Measurements from ENCODE around the gene PKIG.

The PKIG gene

DNA sequence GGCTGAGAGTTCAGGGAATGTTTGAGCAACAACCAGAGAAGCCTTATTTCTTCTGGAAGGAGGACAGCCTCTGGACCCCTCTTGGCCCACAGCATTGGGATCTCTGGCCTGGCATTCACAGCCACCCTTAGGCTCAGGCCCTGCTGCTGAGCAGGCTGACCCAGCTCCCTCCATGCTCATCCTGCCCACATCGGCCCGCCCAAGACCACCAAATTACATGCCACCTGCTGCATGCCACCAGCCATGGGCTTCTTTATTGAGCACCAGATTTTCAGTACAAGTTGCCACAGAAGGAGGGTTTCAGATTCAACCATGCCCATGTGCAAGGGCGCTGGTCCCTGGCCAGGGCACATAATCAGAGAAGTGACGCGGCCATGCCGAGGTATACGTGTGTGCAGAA, 36.9 kb downstream of the PKIG start:
- no peak for DNase-seq (ENCODE audit: low read depth in 2 of 2)

- DNase-seq (ENCODE audit: low read depth in 2 of 2): no peak
Measured at GRCh38 chr20:44620030-44620429, 37.7 kb downstream of the PKIG start.

- DNase-seq (ENCODE audit: low read depth in 2 of 2): no peak
Measured at GRCh38 chr20:44621325-44621724, 38.9 kb downstream of the PKIG start.

GRCh38 chr20:44621939-44622338, 39.6 kb downstream of the PKIG start:
- DNase-seq (ENCODE audit: low read depth in 2 of 2): no peak

- no peak for DNase-seq (ENCODE audit: low read depth in 2 of 2)
Measured at GRCh38 chr20:44622501-44623270, 40.3 kb downstream of the PKIG start.

DNA sequence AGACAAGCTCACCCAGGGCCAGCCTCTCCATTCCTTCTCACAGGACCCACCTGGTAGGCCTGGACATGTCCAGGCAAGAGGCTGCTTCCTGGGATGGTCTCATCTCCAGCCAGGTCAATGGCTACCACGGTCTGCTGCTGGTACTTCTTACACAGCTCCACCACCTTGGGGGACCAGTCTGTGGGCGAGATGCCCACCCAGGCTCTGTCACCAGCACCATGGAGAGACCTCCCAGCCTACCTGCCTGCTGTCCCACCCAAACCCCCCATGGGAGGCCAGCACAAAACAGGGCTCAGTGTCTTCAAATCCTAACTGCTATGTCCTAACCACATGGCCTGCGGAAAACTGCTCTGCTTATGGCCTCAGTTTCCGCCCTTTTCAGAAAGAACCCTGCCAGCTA, 41.8 kb downstream of the PKIG start:
- no peak for DNase-seq (ENCODE audit: low read depth in 2 of 2)

DNA sequence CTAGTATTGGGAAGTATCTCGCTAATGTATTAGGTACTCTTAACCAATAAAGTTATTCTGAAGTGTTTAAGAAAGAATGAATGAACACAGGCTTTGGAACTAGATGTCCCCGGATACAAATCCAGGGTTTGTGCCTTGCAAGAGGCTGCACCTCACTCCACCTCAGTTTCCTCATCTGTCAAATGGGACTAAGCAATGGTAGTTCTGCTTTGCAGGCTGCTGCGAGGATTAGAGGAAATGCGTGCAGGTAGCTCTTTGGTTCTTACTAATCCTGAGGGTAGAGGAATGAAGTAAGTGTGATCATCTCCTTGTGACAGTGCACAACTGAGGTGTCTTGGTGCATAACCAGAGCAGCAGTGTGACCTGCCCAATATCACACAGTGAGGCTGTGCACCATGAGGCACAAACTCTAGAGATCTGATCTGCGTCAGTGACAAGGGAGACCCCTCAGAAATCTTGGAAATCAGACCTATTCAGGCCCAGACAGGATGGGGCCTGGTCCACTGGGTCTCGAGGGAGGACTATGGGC, 42.4 kb downstream of the PKIG start:
- no peak for DNase-seq (ENCODE audit: low read depth in 2 of 2)

GRCh38 chr20:44625361-44625760, 43.0 kb downstream of the PKIG start:
- no peak for DNase-seq (ENCODE audit: low read depth in 2 of 2)

DNA sequence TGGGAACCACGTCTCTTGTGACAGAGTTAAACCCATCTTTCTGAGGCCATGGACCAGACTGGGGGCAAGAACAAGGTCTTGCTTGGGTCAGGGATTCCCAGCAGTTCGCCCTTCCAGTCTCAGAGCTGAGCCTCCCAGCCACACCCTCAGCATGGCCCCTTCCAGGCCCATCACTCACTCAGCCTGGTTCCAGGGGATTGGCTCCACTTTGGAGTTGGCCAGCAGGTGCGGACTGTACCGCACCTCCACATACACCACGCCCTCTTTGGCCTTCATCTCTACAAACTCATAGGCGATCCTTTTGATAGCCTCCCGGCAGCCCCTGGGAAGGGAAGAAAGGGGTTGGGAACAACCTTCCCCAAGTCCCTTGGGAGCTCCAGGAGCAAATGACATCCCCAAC, 43.9 kb downstream of the PKIG start:
- no peak for DNase-seq (ENCODE audit: low read depth in 2 of 2)

DNA sequence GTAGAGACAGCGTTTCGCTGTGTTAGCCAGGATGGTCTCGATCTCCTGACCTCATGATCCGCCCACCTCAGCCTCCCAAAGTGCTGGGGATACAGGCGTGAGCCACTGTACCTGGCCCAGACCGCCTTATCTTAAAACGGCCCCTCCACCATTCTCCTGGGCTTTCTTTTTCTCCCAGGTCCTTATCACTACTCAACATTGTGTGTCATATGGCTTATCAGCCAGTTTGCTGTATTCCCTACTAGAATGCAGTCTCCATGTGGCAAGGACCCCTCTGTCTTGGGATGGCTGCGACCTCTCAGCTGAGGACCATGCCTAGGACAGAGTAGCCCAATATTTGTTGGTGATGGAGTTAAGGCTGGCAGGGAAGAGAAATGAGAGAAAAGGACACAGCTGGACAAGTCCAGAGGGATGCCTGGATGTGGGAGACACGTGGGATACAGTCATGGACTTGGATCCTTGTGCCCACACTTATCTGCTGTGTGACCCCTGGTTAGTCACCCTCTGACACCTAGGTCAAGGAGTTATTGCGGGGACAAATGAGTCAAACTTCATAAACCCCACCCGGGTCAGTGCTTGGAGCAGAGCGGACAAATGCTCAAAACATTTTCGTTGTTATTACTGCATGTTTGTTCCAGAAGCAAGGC, 45.1 kb downstream of the PKIG start:
- no peak for DNase-seq (ENCODE audit: low read depth in 2 of 2)

DNA sequence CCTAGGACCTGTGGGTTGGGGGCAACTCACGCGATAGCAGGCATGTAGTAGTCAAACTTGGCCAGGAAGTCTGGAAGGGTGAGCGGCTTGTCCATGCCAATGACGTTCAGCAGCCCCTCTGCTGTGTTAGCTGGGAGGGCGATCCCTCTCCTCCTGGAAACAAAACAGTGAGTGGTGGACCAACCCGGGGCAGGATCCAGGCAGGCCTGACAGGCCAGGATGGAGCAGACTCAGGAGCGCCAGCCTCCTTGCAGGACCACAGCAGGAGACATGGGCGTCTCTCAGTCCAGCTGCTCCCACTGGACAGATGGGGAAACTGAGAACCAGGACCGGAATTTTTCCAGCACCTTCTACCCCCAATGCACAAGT, 46.6 kb downstream of the PKIG start:
- no peak for DNase-seq (ENCODE audit: low read depth in 2 of 2)

DNA sequence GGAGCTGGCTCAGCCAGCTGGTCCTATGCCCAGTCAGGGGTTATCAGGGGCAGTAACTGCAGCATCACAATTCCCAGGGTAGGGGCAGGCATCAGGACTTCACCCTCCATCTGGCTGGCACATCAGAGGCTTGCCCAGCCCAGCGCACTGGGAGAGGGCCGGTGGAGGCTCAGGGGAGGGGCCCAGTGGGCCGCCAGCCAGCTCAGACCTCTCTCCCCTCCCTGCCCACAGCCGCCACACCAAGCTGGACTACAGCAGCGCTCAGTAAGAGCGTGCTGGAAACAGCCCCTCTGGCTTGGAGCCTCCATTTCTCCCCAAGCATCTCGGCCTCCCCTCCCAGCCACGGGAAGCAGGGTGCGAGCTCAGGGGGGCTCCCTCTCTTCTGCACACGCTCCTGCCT, 47.2 kb downstream of the PKIG start:
- DNase-seq (ENCODE audit: low read depth in 2 of 2): no peak

DNA sequence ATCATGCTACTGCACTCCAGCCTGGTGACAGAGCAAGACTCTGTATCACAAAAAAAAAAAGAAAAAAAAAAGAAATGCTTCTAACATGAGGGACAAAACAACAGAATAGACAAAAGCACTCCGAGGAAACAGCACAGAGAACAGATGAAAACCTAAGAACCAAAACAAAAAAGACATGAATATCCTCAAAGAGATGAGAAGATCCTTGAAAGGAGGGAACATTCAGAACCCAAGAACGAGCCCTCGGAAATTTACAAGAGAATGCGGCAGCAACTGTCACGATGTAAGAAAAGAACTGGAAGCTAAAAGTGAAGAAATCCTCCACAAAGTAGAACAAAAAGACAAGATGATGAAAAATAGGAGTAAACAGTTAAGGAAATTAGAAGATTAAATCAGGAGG, 47.9 kb downstream of the PKIG start:
- no peak for DNase-seq (ENCODE audit: low read depth in 2 of 2)

DNA sequence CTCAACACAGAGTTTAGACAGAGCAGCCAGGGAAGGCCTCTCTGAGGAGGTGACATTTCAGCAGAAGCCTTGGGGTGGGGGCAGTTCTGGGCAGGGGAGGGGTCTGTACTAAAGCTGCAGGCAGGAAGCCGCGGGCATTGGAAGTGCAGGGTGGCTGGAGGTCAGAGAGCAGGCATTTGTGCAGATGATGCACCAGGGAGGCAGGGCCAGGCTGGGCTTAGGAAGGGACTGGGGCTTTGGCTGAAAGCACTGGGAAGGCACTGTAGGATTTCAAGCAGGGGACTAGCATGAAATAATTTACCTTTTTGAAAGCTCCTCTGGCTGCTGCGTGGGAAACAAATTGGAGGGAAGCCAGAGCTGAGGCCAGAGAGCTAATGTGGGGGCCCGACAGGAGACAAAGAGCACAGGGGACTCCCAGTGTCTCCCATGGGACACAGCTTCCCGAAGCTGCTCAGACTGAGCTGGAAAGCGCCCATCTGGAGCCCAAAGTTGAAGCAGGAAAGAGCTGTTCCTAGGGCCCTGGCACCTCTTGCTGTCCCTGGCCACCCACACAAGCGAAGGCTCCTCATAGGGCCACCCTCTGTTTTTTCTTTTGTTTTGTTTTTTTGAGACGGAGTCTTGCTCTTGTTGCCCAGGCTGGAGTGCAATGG, 49.8 kb downstream of the PKIG start:
- no peak for DNase-seq (ENCODE audit: low read depth in 2 of 2)

DNA sequence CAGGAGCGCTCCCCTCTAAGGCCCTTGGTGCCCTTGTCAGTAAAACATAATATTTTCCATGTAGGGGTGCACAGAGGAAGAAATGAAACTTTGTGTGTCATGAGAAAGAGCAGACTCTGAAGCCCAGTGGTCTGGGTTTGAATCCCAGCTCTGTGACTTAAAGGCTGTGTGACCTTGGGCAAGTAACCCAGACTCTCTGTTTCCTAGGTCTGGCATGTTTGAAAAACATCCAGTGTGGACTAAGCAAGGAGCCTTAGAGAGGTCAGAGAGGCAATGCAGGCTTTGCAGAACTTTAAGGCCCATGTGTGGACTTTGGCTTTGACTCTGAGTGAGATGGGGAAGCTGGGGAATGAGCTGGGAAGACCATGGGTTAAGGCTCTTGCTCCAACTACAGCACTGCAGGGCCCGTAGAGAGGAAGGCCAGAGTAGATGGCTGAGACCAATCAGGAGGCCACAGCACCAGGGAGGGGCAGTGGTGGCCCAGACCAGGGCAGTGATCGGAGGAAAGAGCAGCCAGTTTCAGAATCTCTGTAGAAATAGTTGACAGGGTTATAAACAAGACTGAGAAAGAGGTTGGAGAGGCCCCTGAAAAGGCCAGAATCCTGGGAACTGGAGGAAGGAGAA, 50.9 kb downstream of the PKIG start:
- no peak for DNase-seq (ENCODE audit: low read depth in 2 of 2)

GRCh38 chr20:44633872-44634600, 51.7 kb downstream of the PKIG start:
- no peak for DNase-seq (ENCODE audit: low read depth in 2 of 2)

DNA sequence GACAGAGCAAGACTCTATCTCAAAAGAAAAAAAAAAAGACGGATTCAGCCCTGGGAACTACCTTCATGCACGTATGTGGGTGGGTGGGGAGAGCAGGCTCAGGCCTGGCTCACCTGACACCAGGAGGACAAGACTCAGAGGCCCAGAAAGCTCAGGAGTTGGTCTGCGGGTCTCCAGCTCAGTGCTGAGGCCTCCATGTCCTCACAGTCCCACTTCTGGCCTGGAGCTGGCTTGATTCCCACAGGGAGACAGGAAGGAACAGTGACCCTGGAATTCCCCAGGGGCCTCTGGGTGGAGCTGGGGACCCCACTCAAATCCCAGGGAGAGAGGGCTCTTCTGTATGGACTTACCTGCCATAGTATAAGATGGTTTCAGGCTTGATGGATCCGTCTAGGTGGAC, 53.5 kb downstream of the PKIG start:
- DNase-seq (ENCODE audit: low read depth in 2 of 2): no peak

- no peak for DNase-seq (ENCODE audit: low read depth in 2 of 2)
Measured at GRCh38 chr20:44637042-44637441, 54.7 kb downstream of the PKIG start.

DNA sequence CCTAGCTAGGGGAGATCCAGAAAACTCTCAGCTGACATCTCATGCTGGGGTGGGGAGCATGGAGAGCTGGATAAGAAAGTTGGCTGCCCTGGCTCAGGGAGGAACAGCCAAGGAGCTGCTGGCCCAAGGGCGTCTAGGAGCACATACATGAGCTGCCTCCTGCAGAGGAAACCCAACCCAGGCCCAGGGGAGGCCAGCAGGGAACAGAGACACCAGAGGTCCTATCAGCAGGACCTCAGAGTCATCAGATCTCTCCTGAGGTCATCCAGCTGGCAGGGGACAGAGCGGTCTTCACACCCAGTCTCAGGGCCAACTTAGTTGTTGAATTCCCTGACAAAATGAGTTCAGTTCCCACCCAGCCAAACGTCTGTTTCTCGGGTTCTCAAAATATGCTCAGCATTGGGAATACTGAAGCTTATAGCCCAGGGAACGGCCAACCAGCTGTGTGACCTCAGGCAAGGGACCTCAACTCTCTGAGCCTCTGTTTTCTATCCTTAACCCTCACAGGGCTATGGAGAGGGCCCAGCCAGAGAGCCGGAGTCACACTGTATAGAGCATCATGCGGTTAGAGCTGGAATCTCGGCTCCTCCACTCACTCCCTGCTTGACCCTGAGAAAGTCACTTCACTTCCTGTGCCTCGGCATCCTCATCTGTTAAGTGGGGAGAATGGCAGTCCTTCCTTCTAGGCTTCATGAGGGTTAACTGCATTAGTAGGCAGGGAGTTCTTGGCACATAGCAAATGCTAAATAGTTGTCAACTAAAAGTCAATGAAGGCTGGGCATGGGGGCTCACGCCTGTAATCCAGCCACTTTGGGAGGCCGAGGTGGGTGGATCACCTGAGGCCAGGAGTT, 55.4 kb downstream of the PKIG start:
- DNase-seq (ENCODE audit: low read depth in 2 of 2): no peak

- DNase-seq (ENCODE audit: low read depth in 2 of 2): no peak
Measured at GRCh38 chr20:44640522-44640921, 58.1 kb downstream of the PKIG start.

DNA sequence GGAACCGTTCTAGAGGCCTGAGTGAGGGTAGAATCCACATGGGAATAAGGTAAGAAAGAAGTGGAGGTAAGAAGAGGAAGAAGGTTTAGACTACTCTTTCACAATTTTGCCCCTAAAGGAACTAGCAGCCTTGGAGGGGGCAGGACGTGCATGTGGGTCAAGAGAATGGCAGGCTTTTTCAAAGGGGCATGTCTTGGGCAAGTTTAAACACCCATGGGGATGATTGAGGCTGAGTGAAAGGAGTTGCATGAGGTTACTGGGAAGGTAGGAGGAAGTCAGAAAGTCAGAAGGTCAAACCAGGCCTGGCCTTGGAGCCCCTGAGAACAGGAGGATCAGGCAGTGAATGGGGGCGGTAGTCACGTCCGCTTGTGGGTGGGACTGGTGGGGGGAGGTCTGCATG, 58.9 kb downstream of the PKIG start:
- DNase-seq (ENCODE audit: low read depth in 2 of 2): no peak

Measured in fibroblast of skin of left quadriceps (primary cell).